Type B pancreatic cell (in vitro differentiated cells): Measurements from ENCODE around the gene PDE3A. TPM values are rescaled to one million over a fixed set of nuclear protein-coding genes. Genes with fewer than 3 reads are reported as not detected.

ENCODE experiments used
- DNase-seq: peaks from one replicate; pipeline ENCODE4 v3.0.0; 2021; ENCODE audit warnings: mixed read lengths; ENCODE audit not compliant: unreplicated experiment; ENCODE audit errors: extremely low spot score
- H3K27ac Mint-ChIP-seq: 2 replicates; pipeline ENCODE4 v1.8.0; 2021; ENCODE audit warnings: mild to moderate bottlenecking, mixed read lengths
- H3K27me3 Mint-ChIP-seq: 2 replicates; pipeline ENCODE4 v1.8.0; 2021; ENCODE audit warnings: mixed read lengths
- H3K36me3 Mint-ChIP-seq: 2 replicates; pipeline ENCODE4 v1.8.0; 2021; ENCODE audit warnings: mixed read lengths
- H3K4me1 Mint-ChIP-seq: one replicate; pipeline ENCODE4 v1.8.0; 2021; ENCODE audit warnings: mixed read lengths; ENCODE audit not compliant: unreplicated experiment
- H3K4me3 Mint-ChIP-seq: 2 replicates; pipeline ENCODE4 v1.8.0; 2021; ENCODE audit warnings: mild to moderate bottlenecking, mixed read lengths
- H3K9me3 Mint-ChIP-seq: 2 replicates; pipeline ENCODE4 v1.8.0; 2021; ENCODE audit warnings: mixed read lengths
- total RNA-seq: library from RNA; stranded (reverse); gene quantifications from 2 replicates; pipeline ENCODE4 v1.2.1, GENCODE V29; 2021; ENCODE audit warnings: low replicate concordance
- TF ChIP-seq, protein P1 (sequence below): fragments of 200-600 bp; sonication (generic); conservative IDR thresholded peaks from 2 replicates; pipeline ENCODE4 v1.5.0; 2021; ENCODE audit warnings: antibody characterized with exemption, mild to moderate bottlenecking

PDE3A gene
- total RNA-seq, 1 donor from 2014 or later: 19.7 TPM

DNA sequence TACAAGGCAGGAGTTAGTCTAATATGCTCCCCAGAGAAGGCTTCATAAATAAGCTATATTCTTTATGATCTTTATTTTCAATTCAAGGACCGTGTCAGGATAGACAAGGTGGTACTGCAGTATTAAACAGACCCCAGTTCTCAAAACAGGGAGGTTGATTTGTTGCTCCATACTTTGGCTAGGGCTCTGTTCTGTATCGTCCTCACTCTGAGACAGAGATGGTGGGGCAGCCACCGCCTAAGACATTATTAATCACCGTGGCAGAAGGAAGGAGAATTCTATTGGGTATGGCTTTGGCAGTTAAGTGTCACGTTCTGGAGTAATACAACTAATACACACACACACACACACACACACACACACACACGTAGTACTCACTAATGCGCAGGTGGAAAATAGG lies 209.8 kb downstream of the PDE3A start:
- H3K9me3 Mint-ChIP-seq: no peaks in the 10 kb centered on the region
- no peak for DNase-seq
- peaks cover 3% of the 10 kb centered on the region for H3K27me3 Mint-ChIP-seq
- H3K27ac Mint-ChIP-seq: no peak overlapping the region
- no peak overlapping the region for H3K4me3 Mint-ChIP-seq
- TF ChIP-seq, protein P1, sequence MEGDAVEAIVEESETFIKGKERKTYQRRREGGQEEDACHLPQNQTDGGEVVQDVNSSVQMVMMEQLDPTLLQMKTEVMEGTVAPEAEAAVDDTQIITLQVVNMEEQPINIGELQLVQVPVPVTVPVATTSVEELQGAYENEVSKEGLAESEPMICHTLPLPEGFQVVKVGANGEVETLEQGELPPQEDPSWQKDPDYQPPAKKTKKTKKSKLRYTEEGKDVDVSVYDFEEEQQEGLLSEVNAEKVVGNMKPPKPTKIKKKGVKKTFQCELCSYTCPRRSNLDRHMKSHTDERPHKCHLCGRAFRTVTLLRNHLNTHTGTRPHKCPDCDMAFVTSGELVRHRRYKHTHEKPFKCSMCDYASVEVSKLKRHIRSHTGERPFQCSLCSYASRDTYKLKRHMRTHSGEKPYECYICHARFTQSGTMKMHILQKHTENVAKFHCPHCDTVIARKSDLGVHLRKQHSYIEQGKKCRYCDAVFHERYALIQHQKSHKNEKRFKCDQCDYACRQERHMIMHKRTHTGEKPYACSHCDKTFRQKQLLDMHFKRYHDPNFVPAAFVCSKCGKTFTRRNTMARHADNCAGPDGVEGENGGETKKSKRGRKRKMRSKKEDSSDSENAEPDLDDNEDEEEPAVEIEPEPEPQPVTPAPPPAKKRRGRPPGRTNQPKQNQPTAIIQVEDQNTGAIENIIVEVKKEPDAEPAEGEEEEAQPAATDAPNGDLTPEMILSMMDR: no peak
- H3K36me3 Mint-ChIP-seq: no peaks in the 10 kb centered on the region
- no peaks in the 10 kb centered on the region for H3K4me1 Mint-ChIP-seq

DNA sequence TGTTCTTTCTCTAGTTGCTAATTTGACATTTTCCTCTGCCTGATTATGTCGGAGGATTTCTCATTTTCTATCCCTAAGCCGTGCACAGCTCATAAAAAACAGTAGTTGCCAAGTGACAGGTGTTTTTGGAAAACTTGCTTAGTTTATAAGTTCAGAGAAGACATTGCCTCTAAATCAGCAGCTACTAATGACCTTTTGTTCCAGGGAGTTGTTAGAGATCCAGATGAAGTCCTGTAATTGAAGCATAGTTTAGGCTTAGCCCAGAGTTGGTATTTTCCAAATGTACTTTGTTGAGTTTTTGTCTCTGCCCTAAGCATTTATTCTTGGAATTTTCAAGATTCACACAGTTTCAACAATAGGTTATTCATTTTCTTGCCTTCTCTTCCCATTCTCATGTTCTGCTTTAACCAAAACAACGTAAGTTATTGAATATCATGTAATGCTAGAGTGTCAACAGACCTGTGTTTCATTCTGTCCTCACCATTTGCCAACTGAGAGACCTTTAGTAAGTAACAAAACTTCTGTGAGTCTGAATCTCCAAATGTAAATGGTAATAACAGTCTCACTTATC lies 216.8 kb downstream of the PDE3A start:
- H3K4me3 Mint-ChIP-seq: no peak overlapping the region
- H3K36me3 Mint-ChIP-seq: no peaks in the 10 kb centered on the region
- H3K27me3 Mint-ChIP-seq: peaks cover under 1% of the 10 kb centered on the region
- no peak for DNase-seq
- TF ChIP-seq, protein P1: no peak
- H3K4me1 Mint-ChIP-seq: no peaks in the 10 kb centered on the region
- H3K27ac Mint-ChIP-seq: no peak overlapping the region
- no peaks in the 10 kb centered on the region for H3K9me3 Mint-ChIP-seq

DNA sequence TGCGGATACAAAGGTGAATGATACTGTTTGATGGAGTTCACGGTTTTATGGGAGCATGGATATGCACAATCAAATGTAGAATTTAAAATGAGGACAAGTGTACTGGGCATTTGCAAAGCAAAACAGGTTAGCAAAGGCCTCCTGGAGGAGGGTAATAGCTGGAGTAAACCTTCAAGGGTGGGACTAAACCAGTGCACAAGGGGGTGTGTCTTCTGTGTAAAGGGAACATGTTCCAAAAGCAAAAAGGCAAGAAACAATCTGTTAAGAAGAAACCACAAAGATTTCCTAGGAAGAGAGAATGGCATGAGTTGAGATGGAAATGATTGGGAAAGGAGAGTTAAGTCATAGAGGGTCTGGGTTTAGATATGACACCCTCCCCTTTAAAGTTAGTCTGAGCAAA lies 217.6 kb downstream of the PDE3A start:
- DNase-seq: no peak
- H3K4me1 Mint-ChIP-seq: no peaks in the 10 kb centered on the region
- H3K9me3 Mint-ChIP-seq: no peaks in the 10 kb centered on the region
- no peak overlapping the region for H3K4me3 Mint-ChIP-seq
- TF ChIP-seq, protein P1: no peak
- H3K27me3 Mint-ChIP-seq: no peaks in the 10 kb centered on the region
- H3K36me3 Mint-ChIP-seq: no peaks in the 10 kb centered on the region
- H3K27ac Mint-ChIP-seq: no peak overlapping the region

DNA sequence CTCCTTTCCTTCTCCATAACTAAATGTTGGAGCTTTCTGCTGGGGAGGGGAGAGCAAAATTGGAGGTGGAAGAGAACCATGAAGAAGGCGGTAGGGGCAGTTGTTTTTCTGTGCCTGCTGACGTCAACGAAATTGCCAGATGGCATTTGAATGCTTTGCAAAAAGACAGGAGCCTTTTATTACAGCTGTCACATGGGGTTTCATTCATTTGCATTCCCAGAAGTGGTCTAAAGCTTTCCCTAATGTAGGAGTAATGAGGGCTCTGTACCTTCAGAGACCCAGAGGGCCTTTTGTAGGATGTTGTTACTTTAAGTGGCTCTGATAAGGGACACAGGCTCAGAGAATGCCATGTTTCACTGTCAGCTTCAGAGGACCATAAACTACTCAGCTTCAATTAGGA lies 219.7 kb downstream of the PDE3A start:
- no peaks in the 10 kb centered on the region for H3K9me3 Mint-ChIP-seq
- H3K36me3 Mint-ChIP-seq: peaks cover 3% of the 10 kb centered on the region
- TF ChIP-seq, protein P1: no peak
- no peaks in the 10 kb centered on the region for H3K27me3 Mint-ChIP-seq
- no peaks in the 10 kb centered on the region for H3K4me1 Mint-ChIP-seq
- no peak for DNase-seq
- H3K4me3 Mint-ChIP-seq: no peak overlapping the region
- peak overlapping the region; percentile 16 for H3K27ac Mint-ChIP-seq

DNA sequence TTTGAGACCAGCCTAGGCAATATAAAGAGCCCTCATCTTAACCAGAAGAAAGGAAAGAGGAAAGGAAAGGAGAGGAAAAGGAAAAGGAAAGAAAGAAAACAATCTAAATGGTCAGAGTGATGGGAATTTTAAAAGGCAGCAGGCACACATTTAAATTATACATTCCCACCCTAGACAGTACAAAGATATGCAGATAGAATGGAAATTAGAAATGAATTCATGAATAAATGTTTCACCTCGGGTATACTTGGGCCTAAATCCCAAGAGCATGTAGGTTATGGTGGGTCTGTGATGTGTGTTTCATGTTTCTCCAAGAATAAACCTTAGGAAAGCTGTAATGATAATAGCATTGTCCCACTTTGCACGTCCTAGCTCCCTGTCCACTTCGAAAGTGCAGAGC lies 222.2 kb downstream of the PDE3A start:
- DNase-seq: no peak
- Mint-ChIP-seq H3K36me3 (peaks cover 3% of the 10 kb centered on the region), H3K4me3 (no peak overlapping the region), H3K4me1 (no peaks in the 10 kb centered on the region), H3K27ac (no peak overlapping the region), H3K9me3 (no peaks in the 10 kb centered on the region), H3K27me3 (no peaks in the 10 kb centered on the region)
- TF ChIP-seq, protein P1: no peak

DNA sequence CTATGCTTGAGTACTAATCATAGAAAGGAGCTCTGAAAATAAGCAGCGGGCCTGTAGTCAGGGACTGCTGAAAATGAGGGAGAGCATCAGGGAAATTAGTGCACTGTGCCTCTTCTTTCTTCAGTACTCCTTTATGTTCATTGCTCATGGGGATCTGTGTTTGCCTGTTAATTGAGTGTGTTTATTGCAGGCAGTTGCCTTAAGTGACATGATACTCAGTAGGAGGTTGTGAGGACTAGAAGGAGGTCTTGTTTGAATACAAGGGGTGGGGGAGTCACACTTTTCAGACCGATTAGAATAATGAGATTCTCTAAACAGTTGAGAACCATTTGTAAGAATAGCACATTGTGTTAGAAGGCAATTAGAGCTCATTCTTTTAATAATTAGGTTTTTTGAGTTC lies 224.2 kb downstream of the PDE3A start:
- Mint-ChIP-seq H3K27me3 (no peaks in the 10 kb centered on the region), H3K4me3 (no peak overlapping the region), H3K9me3 (no peaks in the 10 kb centered on the region), H3K36me3 (peaks cover 3% of the 10 kb centered on the region), H3K27ac (no peak overlapping the region), H3K4me1 (no peaks in the 10 kb centered on the region)
- no peak for DNase-seq
- TF ChIP-seq, protein P1: no peak
